Common myeloid progenitor, CD34-positive (primary cell): ENCODE results near the gene MVP.
"Not testable (repeated sequence)": the region's sequence is repeated elsewhere in the genome, so short reads cannot be mapped to it uniquely, and the experiment has no call there.

Experiments used
- CTCF ChIA-PET: fragments of 350-600 bp; sonication (Branson Sonifier 250); formaldehyde crosslinking; loops from one replicate; lab custom pipeline; 2021; ENCODE audit warnings: antibody characterized with exemption; lab: Charles Lee
- POLR2A ChIA-PET: fragments of 350-600 bp; sonication (Branson Sonifier 250); formaldehyde crosslinking; loops from one replicate; lab custom pipeline; 2021; ENCODE audit warnings: antibody characterized with exemption; lab: Charles Lee
- DNase-seq, 3 donors: peaks; one replicate each; pipeline versions ENCODE4 v3.0.0 to v3.0.0-alpha.2; 2013
- H3K27ac ChIP-seq, 2 experiments: 1 replicate in 1 of 2; 2 replicates in 1 of 2; pipeline ENCODE4 v1.7.0; 2013; ENCODE audit warnings: inconsistent platforms in 2 of 2, low read length in 2 of 2, mild to moderate bottlenecking in 2 of 2, low read depth in 1 of 2, moderate library complexity in 1 of 2; ENCODE audit not compliant: severe bottlenecking in 2 of 2, insufficient read depth in 1 of 2, poor library complexity in 1 of 2
- H3K27me3 ChIP-seq, 5 experiments: replicated peaks in 2 of 5; 1 replicate in 3 of 5; 2 replicates in 2 of 5; pipeline versions ENCODE4 v1.6.1 to v1.7.0; 2013; ENCODE audit warnings: low read length in 4 of 5, mild to moderate bottlenecking in 2 of 5, moderate library complexity in 2 of 5, inconsistent platforms in 1 of 5; ENCODE audit not compliant: insufficient read depth in 5 of 5, control insufficient read depth in 4 of 5
- H3K36me3 ChIP-seq, 4 experiments: 1 replicate in 2 of 4; 2 replicates in 2 of 4; pipeline versions ENCODE4 v1.6.1 to v1.7.0; 2013; ENCODE audit warnings: low read length in 3 of 4, control low read depth in 1 of 4, mild to moderate bottlenecking in 1 of 4; ENCODE audit not compliant: control insufficient read depth in 4 of 4, insufficient read depth in 4 of 4
- H3K4me1 ChIP-seq, 4 experiments: 1 replicate in 3 of 4; 2 replicates in 1 of 4; pipeline versions ENCODE4 v1.6.1 to v1.7.1; 2013; ENCODE audit warnings: low read length in 3 of 4, mild to moderate bottlenecking in 3 of 4, control low read depth in 1 of 4, inconsistent platforms in 1 of 4, moderate library complexity in 1 of 4; ENCODE audit not compliant: control insufficient read depth in 4 of 4, insufficient read depth in 4 of 4; ENCODE audit errors: control extremely low read depth in 1 of 4
- H3K4me3 ChIP-seq, 7 experiments: 1 replicate in 4 of 7; 2 replicates in 3 of 7; pipeline versions ENCODE4 v1.5.1 to v1.7.0; 2013; ENCODE audit warnings: mild to moderate bottlenecking in 7 of 7, low read length in 6 of 7, moderate library complexity in 6 of 7, inconsistent platforms in 2 of 7, low read depth in 2 of 7, control low read depth in 1 of 7; ENCODE audit not compliant: insufficient read depth in 4 of 7, control insufficient read depth in 1 of 7; ENCODE audit errors: extremely low read depth in 1 of 7
- H3K9me3 ChIP-seq, 5 experiments: 1 replicate in 4 of 5; 2 replicates in 1 of 5; pipeline versions ENCODE4 v1.6.1 to v1.7.1; 2013; ENCODE audit warnings: low read length in 4 of 5, mild to moderate bottlenecking in 2 of 5, inconsistent platforms in 1 of 5, low read depth in 1 of 5, moderate library complexity in 1 of 5; ENCODE audit not compliant: control insufficient read depth in 4 of 5, insufficient read depth in 2 of 5; ENCODE audit errors: control extremely low read depth in 1 of 5
- WGBS: methylation state at CpG from one replicate; pipeline ENCODE4 v1.1.5; 2013; ENCODE audit not compliant: insufficient coverage; 5-methylcytosine and 5-hydroxymethylcytosine counted together

The MVP gene

GRCh38 chr16:29790949-29791844 lies 29.1 kb upstream of the MVP start:
- WGBS: 3% methylated on average over 28 of the region's 31 CpGs
- Histone ChIP-seq H3K27ac (peak overlapping the region; percentile 72 to 86), H3K9me3 (no peaks in the 10 kb centered on the region), H3K4me1 (peaks cover 12 to 33% (median 25%) of the 10 kb centered on the region in 4 experiments), H3K27me3 (no peaks in the 10 kb centered on the region), H3K4me3 (peak overlapping the region; percentile 82 to 100 (median 97)), H3K36me3 (peaks cover 0 to 20% (median 0%) of the 10 kb centered on the region in 4 experiments)
- ChIA-PET CTCF (interaction anchor here (0.7 to 3.8 kb wide), 9 partner anchors 12 to 91 kb away, joined by 3 to 28 read pairs (median 7); no protein-coding TSS in a partner anchor), POLR2A (interaction anchor here (1.0 to 1.8 kb wide), 5 partner anchors 13 to 46 kb away, joined by 3 to 10 read pairs (median 6); partner anchors contain the start of genes MAZ and ZG16)
- no peak for DNase-seq

DNA sequence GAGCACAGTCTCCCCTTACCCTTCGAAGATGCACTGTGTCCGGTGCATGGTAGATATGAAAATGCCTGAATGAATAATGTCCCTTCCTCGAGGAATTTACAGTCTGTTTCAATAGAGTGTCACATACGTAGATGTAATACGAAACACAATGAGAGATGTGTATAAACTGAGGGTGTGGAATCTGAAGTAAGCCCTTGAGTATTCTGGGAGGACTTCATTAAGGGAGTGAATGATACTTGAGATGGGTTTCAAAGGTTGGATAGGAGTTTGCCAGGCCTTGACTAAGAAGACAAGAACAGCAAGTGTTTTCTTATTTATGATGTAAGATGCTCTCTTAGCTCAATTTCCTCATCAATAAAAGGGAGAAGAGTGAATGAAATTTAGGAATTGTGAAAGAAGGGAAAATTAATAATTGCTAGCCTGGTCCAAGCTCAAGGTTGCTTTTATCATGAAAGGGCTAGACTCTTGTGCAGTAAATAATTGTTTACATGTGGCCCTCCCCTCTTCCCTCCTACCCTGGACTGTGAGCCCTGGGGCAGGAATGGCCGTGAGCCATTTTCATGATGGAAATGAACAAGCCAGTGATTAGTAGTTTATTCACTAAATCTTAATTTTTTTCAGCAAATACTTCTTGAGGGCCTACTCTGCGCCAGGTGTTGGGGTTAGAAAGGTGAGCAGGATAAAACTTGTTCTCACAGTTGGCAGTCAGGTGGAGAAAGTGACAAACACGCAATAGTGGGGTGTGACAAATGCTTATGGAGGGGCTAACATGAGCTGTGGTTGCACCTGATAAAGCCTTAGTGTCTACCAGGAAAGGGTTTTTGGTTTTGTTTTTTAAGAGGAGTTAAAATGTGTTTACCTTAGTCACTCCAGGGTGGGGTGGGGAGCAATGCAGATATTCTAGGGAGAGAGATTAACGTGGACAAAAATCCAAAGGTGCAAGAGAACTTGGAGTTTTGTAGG lies 28.1 kb upstream of the MVP start:
- H3K27ac ChIP-seq: peak overlapping the region in 1 of 2 experiments; percentile 23
- ChIA-PET POLR2A (interaction anchor here (0.7 kb wide), 1 partner anchor 149 kb away, joined by 4 read pairs; no protein-coding TSS in a partner anchor), CTCF (interaction anchor here (3.8 kb wide), 1 partner anchor 11 kb away, joined by 28 read pairs; no protein-coding TSS in a partner anchor)
- H3K9me3 ChIP-seq: no peaks in the 10 kb centered on the region
- peak overlapping the region in 6 of 7 experiments; percentile 82 to 100 (median 98) for H3K4me3 ChIP-seq
- WGBS: 85% methylated on average over 7 of the region's 9 CpGs
- DNase-seq: no peak
- H3K27me3 ChIP-seq: no peaks in the 10 kb centered on the region
- H3K36me3 ChIP-seq: peaks cover 0 to 30% (median 5%) of the 10 kb centered on the region in 4 experiments
- peaks cover 12 to 33% (median 25%) of the 10 kb centered on the region in 4 experiments for H3K4me1 ChIP-seq

- Histone ChIP-seq H3K36me3 (peaks cover 0 to 40% (median 15%) of the 10 kb centered on the region in 4 experiments), H3K4me3 (peak overlapping the region in 1 of 7 experiments; percentile 6), H3K4me1 (peaks cover 12 to 33% (median 25%) of the 10 kb centered on the region in 4 experiments)
- CTCF ChIA-PET: interaction anchor here (3.0 kb wide), 1 partner anchor 11 kb away, joined by 19 read pairs; no protein-coding TSS in a partner anchor
- DNase-seq, H3K27me3 ChIP-seq, POLR2A ChIA-PET, H3K27ac ChIP-seq, H3K9me3 ChIP-seq: not testable (repeated sequence)
- WGBS: 97% methylated on average over 18 of the region's 18 CpGs
These were observed 27.1 kb upstream of the MVP start for GRCh38 chr16:29793153-29793552.

DNA sequence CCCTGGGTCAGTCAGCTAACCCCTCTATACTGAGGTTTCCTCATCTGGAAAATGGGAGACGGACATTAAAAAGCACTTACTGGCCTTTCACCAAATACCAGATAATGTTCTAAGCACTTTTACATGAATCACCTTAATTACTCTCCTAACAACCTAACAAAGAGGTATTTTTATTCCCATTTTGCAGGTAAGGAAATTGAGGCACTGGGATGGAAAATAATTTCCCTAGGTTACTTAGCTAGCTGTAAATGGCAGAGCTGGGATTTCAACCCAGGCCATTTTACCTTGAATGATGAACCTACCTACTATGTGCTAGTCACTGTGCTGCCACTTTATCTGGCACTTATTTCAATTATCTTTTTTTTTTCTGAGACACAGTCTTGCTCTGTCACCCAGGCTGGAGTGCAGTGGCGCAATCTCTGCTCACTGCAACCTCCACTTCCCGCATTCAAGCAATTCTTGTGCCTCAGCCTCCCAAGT lies 26.0 kb upstream of the MVP start:
- CTCF ChIA-PET: interaction anchor here (1.8 to 3.0 kb wide), 3 partner anchors 10 to 45 kb away, joined by 5 to 19 read pairs (median 7); no protein-coding TSS in a partner anchor
- no peak overlapping the region for H3K4me3 ChIP-seq
- H3K27me3 ChIP-seq: no peaks in the 10 kb centered on the region
- WGBS: 83% methylated on average over 2 of the region's 3 CpGs
- peaks cover 12 to 33% (median 25%) of the 10 kb centered on the region in 4 experiments for H3K4me1 ChIP-seq
- peak overlapping the region in 1 of 2 experiments; percentile 30 for H3K27ac ChIP-seq
- H3K36me3 ChIP-seq: peaks cover 6 to 51% (median 26%) of the 10 kb centered on the region in 4 experiments
- POLR2A ChIA-PET: interaction anchor here (1.7 kb wide), 1 partner anchor 10 kb away, joined by 6 read pairs; no protein-coding TSS in a partner anchor
- no peaks in the 10 kb centered on the region for H3K9me3 ChIP-seq
- DNase-seq: no peak

DNA sequence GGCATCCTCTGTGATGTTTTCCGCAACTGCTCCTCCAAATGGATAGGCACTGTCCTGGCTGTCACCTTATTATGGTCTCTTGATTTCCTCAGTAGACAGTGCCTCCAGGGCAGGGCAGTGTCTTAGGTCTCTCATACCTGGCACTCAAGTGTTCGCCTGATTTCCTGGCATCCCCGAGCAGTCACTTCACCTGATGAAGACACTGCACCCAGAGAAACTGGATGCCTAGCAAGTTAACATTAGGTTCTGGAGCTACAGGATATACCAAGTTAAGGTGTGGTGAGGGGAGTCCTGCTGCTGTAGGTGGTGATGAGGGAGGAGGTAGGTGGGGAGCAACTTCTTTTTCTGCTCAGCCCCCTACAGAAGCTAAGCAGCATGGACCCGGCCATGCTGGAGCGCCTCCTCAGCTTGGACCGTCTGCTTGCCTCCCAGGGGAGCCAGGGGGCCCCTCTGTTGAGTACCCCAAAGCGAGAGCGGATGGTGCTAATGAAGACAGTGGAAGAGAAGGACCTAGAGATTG lies 17.8 kb upstream of the MVP start:
- no peak overlapping the region for H3K27ac ChIP-seq
- no peaks in the 10 kb centered on the region for H3K9me3 ChIP-seq
- ChIA-PET POLR2A (interaction anchor here (1.0 kb wide), 1 partner anchor 10 kb away, joined by 3 read pairs; no protein-coding TSS in a partner anchor), CTCF (interaction anchor here (1.1 to 4.6 kb wide), 2 partner anchors 12 to 57 kb away, joined by 3 to 28 read pairs; partner anchors contain the start of gene KIF22)
- H3K4me3 ChIP-seq: no peak overlapping the region
- peaks cover 6 to 22% (median 14%) of the 10 kb centered on the region in 4 experiments for H3K4me1 ChIP-seq
- WGBS: 96% methylated on average over 8 of the region's 8 CpGs
- no peak for DNase-seq
- H3K27me3 ChIP-seq: no peaks in the 10 kb centered on the region
- peaks cover 15 to 61% (median 48%) of the 10 kb centered on the region in 4 experiments for H3K36me3 ChIP-seq

DNA sequence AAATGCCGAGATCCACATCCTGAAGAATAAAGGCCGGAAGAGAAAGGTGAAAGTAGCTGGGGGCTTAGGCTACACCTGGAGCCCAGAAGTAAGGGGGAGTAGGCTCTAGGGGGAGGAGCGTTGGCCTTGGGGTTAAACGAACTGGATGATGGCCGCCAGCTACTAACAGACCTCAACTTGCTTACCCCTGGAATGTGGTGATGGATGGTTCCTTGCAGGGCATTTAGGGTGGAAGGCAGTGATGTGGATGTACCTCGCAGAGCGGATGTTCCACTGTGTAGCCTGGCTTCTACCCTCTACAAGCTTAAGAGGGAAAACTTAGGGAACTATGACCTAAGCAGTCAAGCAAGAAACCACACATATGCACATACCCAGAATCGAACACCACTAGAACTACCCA lies 16.2 kb upstream of the MVP start:
- Histone ChIP-seq H3K4me3 (peak overlapping the region in 2 of 7 experiments; percentile 90 to 94), H3K27ac (peak overlapping the region; percentile 8 to 94)

More for the DNA sequence above, 16.2 kb upstream of the MVP start:
- Histone ChIP-seq H3K9me3 (no peaks in the 10 kb centered on the region), H3K36me3 (peaks cover 13 to 58% (median 39%) of the 10 kb centered on the region in 4 experiments), H3K27me3 (no peaks in the 10 kb centered on the region), H3K4me1 (peaks cover 8 to 37% (median 29%) of the 10 kb centered on the region in 4 experiments)
- no peak for DNase-seq
- CTCF ChIA-PET: interaction anchor here (0.9 to 4.6 kb wide), 8 partner anchors 10 to 200 kb away, joined by 3 to 28 read pairs (median 4); partner anchors contain the start of gene KIF22
- 86% methylated on average over 3 of the region's 8 CpGs for WGBS
- POLR2A ChIA-PET: interaction anchor here (0.7 to 1.7 kb wide), 3 partner anchors 10 to 60 kb away, joined by 3 to 6 read pairs (median 6); partner anchors contain the start of gene KIF22
